Large intestine (tissue), 3 donors: ENCODE results near the gene FAM193A. TPM values are rescaled to one million over a fixed set of nuclear protein-coding genes. Genes with fewer than 3 reads are reported as not detected.

Source experiments
- DNase-seq, 2 donors: peaks; one replicate each; pipeline versions ENCODE4 v3.0.0 to v3.0.0-alpha.2; 2013
- H3K27ac ChIP-seq: one replicate; pipeline ENCODE4 v1.5.1; 2013; ENCODE audit warnings: low read length
- H3K27me3 ChIP-seq: 2 replicates; pipeline ENCODE4 v1.6.1; 2013; ENCODE audit warnings: low read length; ENCODE audit not compliant: control insufficient read depth, insufficient read depth
- H3K36me3 ChIP-seq: 2 replicates; pipeline ENCODE4 v1.6.1; 2013; ENCODE audit warnings: low read length; ENCODE audit not compliant: control insufficient read depth, insufficient read depth
- H3K4me1 ChIP-seq: one replicate; pipeline ENCODE4 v1.6.1; 2013; ENCODE audit warnings: low read length; ENCODE audit not compliant: control insufficient read depth, insufficient read depth
- H3K4me3 ChIP-seq: one replicate; pipeline ENCODE4 v1.5.1; 2013; ENCODE audit warnings: low read length
- H3K9me3 ChIP-seq: one replicate; pipeline ENCODE4 v1.6.1; 2013; ENCODE audit warnings: mild to moderate bottlenecking, low read depth, low read length, moderate library complexity; ENCODE audit not compliant: control insufficient read depth
- WGBS: methylation state at CpG from one replicate; pipeline ENCODE4 v1.1.5; 2013; ENCODE audit warnings: low lambda C conversion rate; ENCODE audit not compliant: insufficient coverage; 5-methylcytosine and 5-hydroxymethylcytosine counted together
- polyA plus RNA-seq: library from polyadenylated mRNA; unstranded; fragments of 120-200 nt; gene quantifications from one replicate; pipeline ENCODE4 v1.2.1, GENCODE V29; 2013

FAM193A gene
- polyA plus RNA-seq, 1 donor: 20.4 TPM

- no peak for DNase-seq
- no peaks in the 10 kb centered on the region for H3K9me3 ChIP-seq
- no peak overlapping the region for H3K27ac ChIP-seq
- no peak overlapping the region for H3K4me3 ChIP-seq
- peaks cover 4% of the 10 kb centered on the region for H3K4me1 ChIP-seq
- WGBS: no CpG with 5 or more reads among the region's 4 CpGs
- peaks cover 79% of the 10 kb centered on the region for H3K36me3 ChIP-seq
- H3K27me3 ChIP-seq: no peaks in the 10 kb centered on the region
These were observed 152.2 kb downstream of the FAM193A start for GRCh38 chr4:2688697-2689096.

- Histone ChIP-seq H3K9me3 (no peaks in the 10 kb centered on the region), H3K27ac (no peak overlapping the region), H3K4me1 (peaks cover 4% of the 10 kb centered on the region), H3K27me3 (no peaks in the 10 kb centered on the region), H3K36me3 (peaks cover 79% of the 10 kb centered on the region), H3K4me3 (no peak overlapping the region)
- WGBS: 20% methylated on average over 1 of the region's 6 CpGs
- DNase-seq: peak; percentile 31 to 42
These were observed 152.7 kb downstream of the FAM193A start for GRCh38 chr4:2689114-2689513.

GRCh38 chr4:2689825-2690700 lies 153.6 kb downstream of the FAM193A start:
- Histone ChIP-seq H3K4me1 (peaks cover 4% of the 10 kb centered on the region), H3K27me3 (no peaks in the 10 kb centered on the region), H3K4me3 (no peak overlapping the region), H3K27ac (no peak overlapping the region), H3K36me3 (peaks cover 78% of the 10 kb centered on the region), H3K9me3 (no peaks in the 10 kb centered on the region)
- DNase-seq: no peak
- WGBS: no CpG with 5 or more reads among the region's 19 CpGs

- H3K27me3 ChIP-seq: no peaks in the 10 kb centered on the region
- DNase-seq: no peak
- no peaks in the 10 kb centered on the region for H3K9me3 ChIP-seq
- no peak overlapping the region for H3K27ac ChIP-seq
- H3K36me3 ChIP-seq: peaks cover 76% of the 10 kb centered on the region
- no CpG with 5 or more reads among the region's 5 CpGs for WGBS
- H3K4me1 ChIP-seq: peaks cover 4% of the 10 kb centered on the region
- H3K4me3 ChIP-seq: no peak overlapping the region
These were observed 154.9 kb downstream of the FAM193A start for GRCh38 chr4:2691313-2691712.

- Histone ChIP-seq H3K9me3 (no peaks in the 10 kb centered on the region), H3K27ac (no peak overlapping the region), H3K36me3 (peaks cover 76% of the 10 kb centered on the region), H3K4me3 (no peak overlapping the region), H3K4me1 (peaks cover 4% of the 10 kb centered on the region), H3K27me3 (no peaks in the 10 kb centered on the region)
- WGBS: 100% methylated on average over 1 of the region's 7 CpGs
- DNase-seq: no peak
These were observed 155.5 kb downstream of the FAM193A start for GRCh38 chr4:2691952-2692435.

GRCh38 chr4:2694691-2695090 lies 158.2 kb downstream of the FAM193A start:
- no peak for DNase-seq
- Histone ChIP-seq H3K27ac (no peak overlapping the region), H3K36me3 (peaks cover 82% of the 10 kb centered on the region), H3K4me3 (no peak overlapping the region), H3K4me1 (peaks cover 8% of the 10 kb centered on the region), H3K9me3 (no peaks in the 10 kb centered on the region), H3K27me3 (no peaks in the 10 kb centered on the region)
- WGBS: no CpG with 5 or more reads among the region's 16 CpGs

- WGBS: no CpG with 5 or more reads among the region's 5 CpGs
- Histone ChIP-seq H3K36me3 (peaks cover 82% of the 10 kb centered on the region), H3K4me3 (no peak overlapping the region), H3K27ac (no peak overlapping the region), H3K9me3 (no peaks in the 10 kb centered on the region), H3K4me1 (peaks cover 8% of the 10 kb centered on the region), H3K27me3 (no peaks in the 10 kb centered on the region)
- DNase-seq: no peak
These were observed 159.1 kb downstream of the FAM193A start for GRCh38 chr4:2695346-2696060.

GRCh38 chr4:2696423-2696822 lies 160.0 kb downstream of the FAM193A start:
- WGBS: no CpG with 5 or more reads among the region's 14 CpGs
- Histone ChIP-seq H3K27me3 (no peaks in the 10 kb centered on the region), H3K27ac (no peak overlapping the region), H3K9me3 (no peaks in the 10 kb centered on the region), H3K4me1 (peaks cover 8% of the 10 kb centered on the region), H3K36me3 (peaks cover 77% of the 10 kb centered on the region), H3K4me3 (no peak overlapping the region)
- no peak for DNase-seq

- H3K36me3 ChIP-seq: peaks cover 77% of the 10 kb centered on the region
- peaks cover 8% of the 10 kb centered on the region for H3K4me1 ChIP-seq
- WGBS: no CpG with 5 or more reads among the region's 8 CpGs
- peak in 1 of 2 donors; percentile 30 for DNase-seq
- no peaks in the 10 kb centered on the region for H3K9me3 ChIP-seq
- H3K27ac ChIP-seq: no peak overlapping the region
- no peak overlapping the region for H3K4me3 ChIP-seq
- H3K27me3 ChIP-seq: no peaks in the 10 kb centered on the region
These were observed 161.6 kb downstream of the FAM193A start for GRCh38 chr4:2697995-2698414.

GRCh38 chr4:2698504-2698903 lies 162.1 kb downstream of the FAM193A start:
- DNase-seq: no peak
- Histone ChIP-seq H3K27me3 (no peaks in the 10 kb centered on the region), H3K27ac (no peak overlapping the region), H3K4me3 (no peak overlapping the region), H3K36me3 (peaks cover 79% of the 10 kb centered on the region), H3K4me1 (peaks cover 8% of the 10 kb centered on the region), H3K9me3 (no peaks in the 10 kb centered on the region)
- WGBS: no CpG with 5 or more reads among the region's 1 CpG
